Stimulated activated CD4-positive, alpha-beta T cell treated with anti-CD3 and anti-CD28 coated beads, Interleukin-2, amount 100 ng/mL, for 24 hours (primary cell): ENCODE data around the gene CAMK2D.
"Not testable (repeated sequence)": the region's sequence is repeated elsewhere in the genome, so short reads cannot be mapped to it uniquely, and the experiment has no call there.

Experiments used
- DNase-seq, 2 donors: peaks; one replicate each; pipeline ENCODE4 v3.0.0-alpha.2; 2020

CAMK2D gene

GRCh38 chr4:113761620-113762185 lies at the start of gene CAMK2D:
Gene CAMK2D (minus strand): TSS chr4:113761738. CDS start chr4:113761068, 670 bp downstream.
- peak; percentile 82 to 87 for DNase-seq

GRCh38 chr4:113810906-113811305 lies 49.4 kb upstream of the CAMK2D start:
- no peak for DNase-seq

GRCh38 chr4:113809311-113809710 lies 47.8 kb upstream of the CAMK2D start:
- no peak for DNase-seq

GRCh38 chr4:113806850-113807249 lies 45.3 kb upstream of the CAMK2D start:
- DNase-seq: no peak

GRCh38 chr4:113801882-113802281 lies 40.3 kb upstream of the CAMK2D start:
- DNase-seq: no peak

- DNase-seq: not testable (repeated sequence)
Observed at GRCh38 chr4:113796381-113796780, 34.8 kb upstream of the CAMK2D start.

- no peak for DNase-seq
Observed at GRCh38 chr4:113790478-113790877, 28.9 kb upstream of the CAMK2D start.

GRCh38 chr4:113788888-113789287 lies 27.4 kb upstream of the CAMK2D start:
- DNase-seq: no peak

- DNase-seq: no peak
Observed at GRCh38 chr4:113785781-113786180, 24.2 kb upstream of the CAMK2D start.

GRCh38 chr4:113784497-113785250 lies 23.1 kb upstream of the CAMK2D start:
- DNase-seq: no peak

GRCh38 chr4:113783701-113784100 lies 22.2 kb upstream of the CAMK2D start:
- DNase-seq: no peak

GRCh38 chr4:113783289-113783688 lies 21.8 kb upstream of the CAMK2D start:
- no peak for DNase-seq

GRCh38 chr4:113781439-113782040 lies 20.0 kb upstream of the CAMK2D start:
- no peak for DNase-seq

- no peak for DNase-seq
Observed at GRCh38 chr4:113776679-113777078, 15.1 kb upstream of the CAMK2D start.

- no peak for DNase-seq
Observed at GRCh38 chr4:113776016-113776415, 14.5 kb upstream of the CAMK2D start.

- no peak for DNase-seq
Observed at GRCh38 chr4:113773756-113774155, 12.2 kb upstream of the CAMK2D start.

- DNase-seq: no peak
Observed at GRCh38 chr4:113773014-113773413, 11.5 kb upstream of the CAMK2D start.

GRCh38 chr4:113772319-113772718 lies 10.8 kb upstream of the CAMK2D start:
- DNase-seq: no peak

- no peak for DNase-seq
Observed at GRCh38 chr4:113769744-113770143, 8.2 kb upstream of the CAMK2D start.

- DNase-seq: no peak
Observed at GRCh38 chr4:113768952-113769351, 7.4 kb upstream of the CAMK2D start.

GRCh38 chr4:113766882-113767281 lies 5.3 kb upstream of the CAMK2D start:
- DNase-seq: no peak

GRCh38 chr4:113764720-113765264 lies 3.3 kb upstream of the CAMK2D start:
- no peak for DNase-seq

- not testable (repeated sequence) for DNase-seq
Observed at GRCh38 chr4:113763923-113764322, 2.4 kb upstream of the CAMK2D start.

- DNase-seq: no peak
Observed at GRCh38 chr4:113763029-113763285, 1.4 kb upstream of the CAMK2D start.
